Measurements from ENCODE around the gene PIM3.

Gene PIM3

GRCh38 chr22:49927483-49928184, 32.9 kb upstream of the PIM3 start:
- no peak for DNase-seq (ENCODE audit: extremely low read depth in 1 of 2, low read depth in 1 of 2)

GRCh38 chr22:49928185-49928495, 32.4 kb upstream of the PIM3 start:
- no peak for DNase-seq (ENCODE audit: extremely low read depth in 1 of 2, low read depth in 1 of 2)

- no peak for DNase-seq (ENCODE audit: extremely low read depth in 1 of 2, low read depth in 1 of 2)
Observed at GRCh38 chr22:49928555-49929210, 31.9 kb upstream of the PIM3 start.

GRCh38 chr22:49929211-49929979, 31.2 kb upstream of the PIM3 start:
- peak in 1 of 2 donors; percentile 74 for DNase-seq (ENCODE audit: extremely low read depth in 1 of 2, low read depth in 1 of 2)

- DNase-seq (ENCODE audit: extremely low read depth in 1 of 2, low read depth in 1 of 2) = no peak
Observed at GRCh38 chr22:49929994-49930575, 30.5 kb upstream of the PIM3 start.

- DNase-seq (ENCODE audit: extremely low read depth in 1 of 2, low read depth in 1 of 2) = no peak
Observed at GRCh38 chr22:49930596-49931412, 29.8 kb upstream of the PIM3 start.

GRCh38 chr22:49933236-49934159, 27.1 kb upstream of the PIM3 start:
- DNase-seq (ENCODE audit: extremely low read depth in 1 of 2, low read depth in 1 of 2) = no peak

- no peak for DNase-seq (ENCODE audit: extremely low read depth in 1 of 2, low read depth in 1 of 2)
Observed at GRCh38 chr22:49934160-49934890, 26.2 kb upstream of the PIM3 start.

GRCh38 chr22:49934891-49935557, 25.5 kb upstream of the PIM3 start:
- peak; percentile 61 to 88 for DNase-seq (ENCODE audit: extremely low read depth in 1 of 2, low read depth in 1 of 2)

- DNase-seq (ENCODE audit: extremely low read depth in 1 of 2, low read depth in 1 of 2) = no peak
Observed at GRCh38 chr22:49935561-49935960, 25.0 kb upstream of the PIM3 start.

GRCh38 chr22:49936018-49936972, 24.3 kb upstream of the PIM3 start:
- peak; percentile 82 to 85 for DNase-seq (ENCODE audit: extremely low read depth in 1 of 2, low read depth in 1 of 2)

GRCh38 chr22:49936973-49937757, 23.4 kb upstream of the PIM3 start:
- no peak for DNase-seq (ENCODE audit: extremely low read depth in 1 of 2, low read depth in 1 of 2)

- no peak for DNase-seq (ENCODE audit: extremely low read depth in 1 of 2, low read depth in 1 of 2)
Observed at GRCh38 chr22:49937758-49938564, 22.6 kb upstream of the PIM3 start.

GRCh38 chr22:49938565-49939136, 21.9 kb upstream of the PIM3 start:
- no peak for DNase-seq (ENCODE audit: extremely low read depth in 1 of 2, low read depth in 1 of 2)

- no peak for DNase-seq (ENCODE audit: extremely low read depth in 1 of 2, low read depth in 1 of 2)
Observed at GRCh38 chr22:49941507-49942316, 18.9 kb upstream of the PIM3 start.
